GM23338 (cell line): ENCODE measurements around the gene ANKRD60. TPM values are rescaled to one million over a fixed set of nuclear protein-coding genes. Genes with fewer than 3 reads are reported as not detected.

Experiments used
- ATAC-seq: fragments of 200-7000 bp; cut with Tn5 transposase; 3 replicates; pipeline ENCODE4 v1.9.1; 2020
- DNase-seq: peaks from one replicate; pipeline ENCODE4 v3.0.0-alpha.2; 2015; ENCODE audit warnings: low spot score
- H2AFZ ChIP-seq: fragments of 200-600 bp; sonication (generic); 2 replicates; pipeline ENCODE4 v1.8.0; 2016; ENCODE audit warnings: antibody characterized with exemption, mild to moderate bottlenecking, moderate library complexity
- H3F3A ChIP-seq: fragments of 200-600 bp; sonication (generic); replicated peaks from 2 replicates; pipeline ENCODE4 v1.8.0; 2017; ENCODE audit warnings: antibody characterized with exemption, mixed run types, low read depth
- H3K27ac ChIP-seq: fragments of 200-600 bp; sonication (generic); 2 replicates; pipeline ENCODE4 v1.6.1; 2016; ENCODE audit warnings: low read depth
- H3K27me3 ChIP-seq: fragments of 200-600 bp; sonication (generic); 2 replicates; pipeline ENCODE4 v1.8.0; 2016; ENCODE audit warnings: mild to moderate bottlenecking, mixed run types, moderate library complexity; ENCODE audit not compliant: insufficient read depth
- H3K36me3 ChIP-seq: fragments of 200-600 bp; sonication (generic); 2 replicates; pipeline ENCODE4 v1.8.0; 2016; ENCODE audit warnings: mild to moderate bottlenecking; ENCODE audit not compliant: insufficient read depth
- H3K4me1 ChIP-seq: fragments of 200-600 bp; sonication (generic); 2 replicates; pipeline ENCODE4 v1.8.0; 2016; ENCODE audit warnings: mild to moderate bottlenecking, moderate library complexity; ENCODE audit not compliant: insufficient read depth
- H3K4me2 ChIP-seq: fragments of 200-600 bp; sonication (generic); 2 replicates; pipeline ENCODE4 v1.7.1; 2017; ENCODE audit warnings: mixed run types
- H3K4me3 ChIP-seq: fragments of 200-600 bp; sonication (generic); 2 replicates; pipeline ENCODE4 v1.6.1; 2016; ENCODE audit warnings: mixed run types
- H3K79me2 ChIP-seq: fragments of 200-600 bp; sonication (generic); replicated peaks from 2 replicates; pipeline ENCODE4 v1.8.0; 2017; ENCODE audit warnings: mild to moderate bottlenecking; ENCODE audit not compliant: insufficient read depth
- H3K9me2 ChIP-seq: fragments of 200-600 bp; sonication (generic); 2 replicates; pipeline ENCODE4 v1.8.0; 2017; ENCODE audit not compliant: insufficient read depth
- H4K20me1 ChIP-seq: fragments of 200-600 bp; sonication (generic); replicated peaks from 2 replicates; pipeline ENCODE4 v1.8.0; 2017; ENCODE audit warnings: mild to moderate bottlenecking; ENCODE audit not compliant: insufficient read depth
- H3K27ac Mint-ChIP-seq: 2 replicates; pipeline ENCODE4 v1.8.0; 2020; ENCODE audit warnings: inconsistent platforms, mild to moderate bottlenecking, moderate library complexity, mixed read lengths
- H3K27me3 Mint-ChIP-seq: 3 replicates; pipeline ENCODE4 v1.8.0; 2022; ENCODE audit warnings: low read depth, mild to moderate bottlenecking, moderate library complexity, mixed read lengths, inconsistent platforms; ENCODE audit not compliant: insufficient read depth, poor library complexity
- H3K36me3 Mint-ChIP-seq: 3 replicates; pipeline ENCODE4 v1.8.0; 2021; ENCODE audit warnings: low read depth, mild to moderate bottlenecking, inconsistent platforms, moderate library complexity, mixed read lengths
- H3K4me1 Mint-ChIP-seq: 3 replicates; pipeline ENCODE4 v1.8.0; 2020; ENCODE audit warnings: mild to moderate bottlenecking, inconsistent platforms, mixed read lengths
- H3K4me3 Mint-ChIP-seq: 3 replicates; pipeline ENCODE4 v1.8.0; 2021; ENCODE audit warnings: moderate library complexity, mild to moderate bottlenecking, inconsistent platforms, mixed read lengths
- H3K9me3 Mint-ChIP-seq: 3 replicates; pipeline ENCODE4 v1.8.0; 2020; ENCODE audit warnings: moderate library complexity, mild to moderate bottlenecking, inconsistent platforms, mixed read lengths
- CREB1 ChIP-seq: fragments of 250-450 bp; sonication (Bioruptor Pico); IDR thresholded peaks from 2 replicates; pipeline ENCODE4 v1.5.0; 2020; ENCODE audit warnings: low read depth, mild to moderate bottlenecking, moderate library complexity
- CTCF ChIP-seq, 2 experiments: fragments of 200-600 bp in 1 of 2; sonication (generic) in 1 of 2; conservative IDR thresholded peaks; 2 replicates each; pipeline versions ENCODE4 v1.5.1 to v1.6.1; 2016 to 2017; ENCODE audit warnings: antibody characterized with exemption in 2 of 2, low read depth in 2 of 2, mild to moderate bottlenecking in 2 of 2, moderate library complexity in 1 of 2
- ETS1 ChIP-seq: IDR thresholded peaks from 2 replicates; pipeline ENCODE4 v1.6.1; 2016; ENCODE audit warnings: antibody characterized with exemption
- EZH2 ChIP-seq: fragments of 200-600 bp; sonication (generic); IDR thresholded peaks from one replicate; pipeline ENCODE4 v1.8.0; 2017; ENCODE audit warnings: antibody characterized with exemption, mild to moderate bottlenecking, low read depth; ENCODE audit not compliant: unreplicated experiment
- JUNB ChIP-seq: IDR thresholded peaks from one replicate; pipeline ENCODE4 v1.6.1; 2016; ENCODE audit warnings: antibody characterized with exemption; ENCODE audit not compliant: unreplicated experiment
- NANOG ChIP-seq: IDR thresholded peaks from 2 replicates; pipeline ENCODE4 v1.6.1; 2016; ENCODE audit warnings: antibody characterized with exemption, borderline replicate concordance
- REST ChIP-seq: IDR thresholded peaks from one replicate; pipeline ENCODE4 v1.6.1; 2018; ENCODE audit warnings: antibody characterized with exemption; ENCODE audit not compliant: unreplicated experiment
- ZNF331 ChIP-seq: fragments of 250-450 bp; sonication (Bioruptor Pico); IDR thresholded peaks from 2 replicates; pipeline ENCODE4 v1.5.0; 2020; ENCODE audit warnings: low read depth, mild to moderate bottlenecking, moderate library complexity
- polyA plus RNA-seq: library from polyadenylated mRNA; unstranded; fragments of >200 nt; fragmentation: Nextera tagmentation; extraction: Ambion mirVana; gene quantifications from 2 replicates; pipeline ENCODE4 v1.2.1, GENCODE V29; 2016
- total RNA-seq: library from RNA; depleted of rRNA; stranded (reverse); fragments of >200 nt; shearing (Covaris generic); gene quantifications from 2 replicates; pipeline ENCODE4 v1.2.3, GENCODE V29; 2014; rRNA removed

The ANKRD60 gene
- total and polyA plus RNA-seq, 2 experiments from 2014 or later = not detected

GRCh38 chr20:58168843-58169242, 59.6 kb downstream of the ANKRD60 start:
- no peaks in the 10 kb centered on the region; the same call in 2 of the 3 replicates for H3K9me3 Mint-ChIP-seq
- Histone ChIP-seq H3K4me1 (no peaks in the 10 kb centered on the region), H3K4me3 (no peak overlapping the region), H3F3A (no peaks in the 10 kb centered on the region), H2AFZ (no peak overlapping the region), H3K27me3 (no peaks in the 10 kb centered on the region), H3K4me2 (no peak overlapping the region), H3K79me2 (no peaks in the 10 kb centered on the region), H4K20me1 (no peaks in the 10 kb centered on the region), H3K27ac (no peak overlapping the region), H3K9me2 (no peaks in the 10 kb centered on the region), H3K36me3 (no peaks in the 10 kb centered on the region)
- no peak overlapping the region for H3K27ac Mint-ChIP-seq
- H3K4me1 Mint-ChIP-seq = peaks cover under 1% of the 10 kb centered on the region; the same call in 1 of the 3 replicates
- peaks cover 2% of the 10 kb centered on the region for H3K27me3 Mint-ChIP-seq
- no peak for TF ChIP-seq NANOG
- TF ChIP-seq REST = no peak
- TF ChIP-seq JUNB = no peak
- TF ChIP-seq CREB1 (CRISPR knock-in tag) = no peak
- TF ChIP-seq EZH2 = no peak
- TF ChIP-seq ZNF331 (CRISPR knock-in tag) = no peak
- no peak for TF ChIP-seq ETS1
- TF ChIP-seq CTCF (conservative IDR thresholded peaks at IDR 0.05; ENCODE audit: low read depth in 2 of 2) = no peak
- H3K4me3 Mint-ChIP-seq = no peak overlapping the region
- ATAC-seq (no peak), DNase-seq (no peak)
- no peaks in the 10 kb centered on the region for H3K36me3 Mint-ChIP-seq

GRCh38 chr20:58167759-58168158, 60.7 kb downstream of the ANKRD60 start:
- Mint-ChIP-seq H3K4me1 (no peaks in the 10 kb centered on the region), H3K9me3 (no peaks in the 10 kb centered on the region; the same call in 2 of the 3 replicates), H3K27ac (no peak overlapping the region), H3K27me3 (peaks cover 2% of the 10 kb centered on the region), H3K36me3 (no peaks in the 10 kb centered on the region), H3K4me3 (no peak overlapping the region)
- Histone ChIP-seq H3F3A (no peaks in the 10 kb centered on the region), H3K36me3 (no peaks in the 10 kb centered on the region), H3K27ac (no peak overlapping the region), H3K4me3 (no peak overlapping the region), H4K20me1 (no peaks in the 10 kb centered on the region), H3K79me2 (no peaks in the 10 kb centered on the region), H3K4me2 (no peak overlapping the region), H3K9me2 (no peaks in the 10 kb centered on the region), H2AFZ (no peak overlapping the region), H3K27me3 (no peaks in the 10 kb centered on the region), H3K4me1 (no peaks in the 10 kb centered on the region)
- DNase-seq = no peak
- no peak for ATAC-seq
- no peak for TF ChIP-seq JUNB

Other genes with a start within 250 kb of the ANKRD60 start
- 6.0 and 6.8 TPM in 2 replicates for gene RAB22A, start 81.1 kb upstream of the ANKRD60 start, total RNA-seq
- gene RAB22A, start 81.1 kb upstream of the ANKRD60 start, polyA plus RNA-seq = 3.1 and 3.3 TPM in 2 replicates
- 22.9 and 24.7 TPM in 2 replicates for gene VAPB, start 160.6 kb upstream of the ANKRD60 start, total RNA-seq
- 17.4 and 18.8 TPM in 2 replicates for gene VAPB, start 160.6 kb upstream of the ANKRD60 start, polyA plus RNA-seq